Nephron progenitor cell (in vitro differentiated cells): ENCODE data around the gene RGS14.

ENCODE experiments used
- DNase-seq: peaks from one replicate; pipeline ENCODE4 v3.0.0; 2021
- H3K27ac Mint-ChIP-seq: 2 replicates; pipeline ENCODE4 v1.8.0; 2021; ENCODE audit warnings: mild to moderate bottlenecking, moderate library complexity, mixed read lengths
- H3K27me3 Mint-ChIP-seq: 2 replicates; pipeline ENCODE4 v1.8.0; 2021; ENCODE audit warnings: mild to moderate bottlenecking, low read depth, mixed read lengths; ENCODE audit not compliant: poor library complexity
- H3K36me3 Mint-ChIP-seq: 2 replicates; pipeline ENCODE4 v1.8.0; 2021; ENCODE audit warnings: low read depth, mixed read lengths
- H3K4me1 Mint-ChIP-seq: 2 replicates; pipeline ENCODE4 v1.8.0; 2021; ENCODE audit warnings: mixed read lengths
- H3K4me3 Mint-ChIP-seq: 2 replicates; pipeline ENCODE4 v1.8.0; 2021; ENCODE audit warnings: mild to moderate bottlenecking, moderate library complexity, mixed read lengths
- H3K9me3 Mint-ChIP-seq: 2 replicates; pipeline ENCODE4 v1.8.0; 2021; ENCODE audit warnings: mild to moderate bottlenecking, moderate library complexity, mixed read lengths
- TF ChIP-seq, protein P1 (sequence below): fragments of 200-600 bp; sonication (generic); IDR thresholded peaks from 2 replicates; pipeline ENCODE4 v1.5.0; 2021; ENCODE audit warnings: antibody characterized with exemption

RGS14 gene

DNA sequence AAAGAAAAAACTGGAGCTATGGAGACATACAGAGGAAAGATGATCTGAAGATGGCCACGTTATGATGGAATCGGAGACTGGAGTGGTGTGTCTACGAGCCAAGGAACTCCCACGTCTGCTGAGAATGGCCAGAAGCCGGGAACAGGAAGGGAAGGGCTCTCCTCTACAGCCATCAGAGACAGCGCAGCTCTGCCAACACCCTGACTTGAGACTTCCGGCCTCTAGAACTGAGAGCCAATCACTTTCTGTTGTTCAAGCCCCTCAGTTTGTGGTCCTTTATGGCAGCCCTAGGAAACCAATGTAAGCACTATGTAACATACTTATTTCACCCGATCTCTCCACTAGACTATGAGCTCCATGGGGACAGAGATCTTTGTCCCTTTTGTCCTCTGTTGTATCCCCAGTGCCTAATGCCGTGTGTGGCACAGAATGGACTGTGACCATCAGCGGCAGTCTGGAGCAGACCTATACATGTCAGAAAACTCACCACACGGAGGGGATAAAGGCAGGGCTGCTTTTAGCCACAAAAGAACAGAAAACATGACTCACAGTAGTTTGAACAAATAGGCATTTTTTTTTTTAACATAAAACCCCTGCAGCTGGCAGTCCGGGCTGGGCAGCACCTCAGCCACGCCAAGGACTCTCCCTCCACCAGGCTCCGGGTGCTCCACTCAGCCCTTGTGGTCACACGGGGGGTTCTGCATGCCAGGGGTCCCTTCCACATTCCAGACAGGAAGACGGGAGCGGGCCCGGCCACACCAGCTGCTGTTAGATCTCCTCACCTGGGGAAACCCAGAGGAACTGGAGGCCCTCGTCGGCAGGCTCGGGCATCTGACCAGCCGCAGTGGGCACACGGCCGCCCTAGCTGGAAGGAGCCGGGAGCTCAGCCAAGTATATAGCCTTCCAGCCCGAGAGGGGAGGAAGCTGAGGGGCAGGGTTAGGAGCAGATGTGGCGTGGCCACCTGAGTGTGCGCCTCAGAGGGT lies 29.9 kb upstream of the RGS14 start:
- Mint-ChIP-seq H3K4me1 (no peaks in the 10 kb centered on the region), H3K4me3 (no peak overlapping the region), H3K27ac (no peak overlapping the region), H3K36me3 (peaks cover 28% of the 10 kb centered on the region), H3K9me3 (no peaks in the 10 kb centered on the region), H3K27me3 (no peaks in the 10 kb centered on the region)
- TF ChIP-seq, protein P1, sequence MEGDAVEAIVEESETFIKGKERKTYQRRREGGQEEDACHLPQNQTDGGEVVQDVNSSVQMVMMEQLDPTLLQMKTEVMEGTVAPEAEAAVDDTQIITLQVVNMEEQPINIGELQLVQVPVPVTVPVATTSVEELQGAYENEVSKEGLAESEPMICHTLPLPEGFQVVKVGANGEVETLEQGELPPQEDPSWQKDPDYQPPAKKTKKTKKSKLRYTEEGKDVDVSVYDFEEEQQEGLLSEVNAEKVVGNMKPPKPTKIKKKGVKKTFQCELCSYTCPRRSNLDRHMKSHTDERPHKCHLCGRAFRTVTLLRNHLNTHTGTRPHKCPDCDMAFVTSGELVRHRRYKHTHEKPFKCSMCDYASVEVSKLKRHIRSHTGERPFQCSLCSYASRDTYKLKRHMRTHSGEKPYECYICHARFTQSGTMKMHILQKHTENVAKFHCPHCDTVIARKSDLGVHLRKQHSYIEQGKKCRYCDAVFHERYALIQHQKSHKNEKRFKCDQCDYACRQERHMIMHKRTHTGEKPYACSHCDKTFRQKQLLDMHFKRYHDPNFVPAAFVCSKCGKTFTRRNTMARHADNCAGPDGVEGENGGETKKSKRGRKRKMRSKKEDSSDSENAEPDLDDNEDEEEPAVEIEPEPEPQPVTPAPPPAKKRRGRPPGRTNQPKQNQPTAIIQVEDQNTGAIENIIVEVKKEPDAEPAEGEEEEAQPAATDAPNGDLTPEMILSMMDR, result no peak
- no peak for DNase-seq

- H3K9me3 Mint-ChIP-seq, result no peaks in the 10 kb centered on the region
- peaks cover 23% of the 10 kb centered on the region for H3K36me3 Mint-ChIP-seq
- H3K27ac Mint-ChIP-seq, result no peak overlapping the region
Observed at GRCh38 chr5:177328545-177329231, 29.0 kb upstream of the RGS14 start.

GRCh38 chr5:177329883-177330282 lies 27.8 kb upstream of the RGS14 start:
- Mint-ChIP-seq H3K4me1 (no peaks in the 10 kb centered on the region), H3K36me3 (peaks cover 21% of the 10 kb centered on the region), H3K27me3 (no peaks in the 10 kb centered on the region), H3K4me3 (no peak overlapping the region), H3K9me3 (no peaks in the 10 kb centered on the region), H3K27ac (no peak overlapping the region)
- no peak for DNase-seq
- TF ChIP-seq, protein P1, result no peak

More at GRCh38 chr5:177328545-177329231, 29.0 kb upstream of the RGS14 start:
- TF ChIP-seq, protein P1, result no peak
- no peak for DNase-seq
- Mint-ChIP-seq H3K4me1 (no peaks in the 10 kb centered on the region), H3K4me3 (no peak overlapping the region), H3K27me3 (no peaks in the 10 kb centered on the region)

DNA sequence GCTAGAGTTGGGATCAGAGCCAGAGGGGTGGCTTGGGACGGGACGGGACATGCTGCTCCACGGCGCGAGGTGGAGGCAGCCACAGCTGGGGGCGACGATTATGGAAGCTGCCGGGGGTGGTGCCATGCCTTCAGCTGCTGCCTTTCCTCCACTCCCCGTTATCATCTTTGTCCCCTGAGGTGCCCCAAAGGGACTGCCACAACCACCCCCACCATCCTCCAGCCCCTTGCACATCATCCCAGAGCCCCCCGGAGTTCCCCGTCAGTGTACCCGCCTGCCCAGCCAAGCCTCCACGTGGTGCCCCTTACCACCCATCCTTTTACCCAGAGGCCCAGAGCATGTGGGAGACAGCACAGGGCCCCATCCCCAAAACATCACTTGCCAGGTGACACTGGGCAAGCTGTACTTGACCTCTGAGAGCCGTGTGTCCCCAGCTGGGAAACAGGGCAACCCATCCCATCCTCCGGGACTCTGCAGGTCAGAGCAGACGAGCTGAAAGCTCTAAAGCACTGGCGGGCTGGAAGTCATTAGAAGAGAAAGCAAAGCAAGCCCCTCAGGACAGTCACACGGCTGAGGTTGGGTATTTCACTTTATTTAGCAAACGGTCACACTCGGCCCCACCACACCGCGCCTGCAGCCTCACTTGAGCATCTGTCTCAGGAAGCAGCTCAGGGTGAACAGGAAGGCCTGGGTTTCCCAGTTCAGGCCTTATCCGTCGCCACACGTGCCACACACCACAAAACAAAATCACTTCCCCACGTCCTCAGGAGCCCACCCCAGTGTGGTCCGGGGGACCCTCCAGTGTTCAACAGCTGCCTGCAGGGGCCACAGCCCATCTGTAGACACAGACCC lies 26.5 kb upstream of the RGS14 start:
- no peaks in the 10 kb centered on the region for H3K9me3 Mint-ChIP-seq
- DNase-seq, result no peak
- TF ChIP-seq, protein P1, result no peak
- peaks cover 3% of the 10 kb centered on the region for H3K27me3 Mint-ChIP-seq
- H3K36me3 Mint-ChIP-seq, result peaks cover 26% of the 10 kb centered on the region
- H3K4me1 Mint-ChIP-seq, result no peaks in the 10 kb centered on the region
- no peak overlapping the region for H3K4me3 Mint-ChIP-seq
- peak overlapping the region; percentile 83 for H3K27ac Mint-ChIP-seq

DNA sequence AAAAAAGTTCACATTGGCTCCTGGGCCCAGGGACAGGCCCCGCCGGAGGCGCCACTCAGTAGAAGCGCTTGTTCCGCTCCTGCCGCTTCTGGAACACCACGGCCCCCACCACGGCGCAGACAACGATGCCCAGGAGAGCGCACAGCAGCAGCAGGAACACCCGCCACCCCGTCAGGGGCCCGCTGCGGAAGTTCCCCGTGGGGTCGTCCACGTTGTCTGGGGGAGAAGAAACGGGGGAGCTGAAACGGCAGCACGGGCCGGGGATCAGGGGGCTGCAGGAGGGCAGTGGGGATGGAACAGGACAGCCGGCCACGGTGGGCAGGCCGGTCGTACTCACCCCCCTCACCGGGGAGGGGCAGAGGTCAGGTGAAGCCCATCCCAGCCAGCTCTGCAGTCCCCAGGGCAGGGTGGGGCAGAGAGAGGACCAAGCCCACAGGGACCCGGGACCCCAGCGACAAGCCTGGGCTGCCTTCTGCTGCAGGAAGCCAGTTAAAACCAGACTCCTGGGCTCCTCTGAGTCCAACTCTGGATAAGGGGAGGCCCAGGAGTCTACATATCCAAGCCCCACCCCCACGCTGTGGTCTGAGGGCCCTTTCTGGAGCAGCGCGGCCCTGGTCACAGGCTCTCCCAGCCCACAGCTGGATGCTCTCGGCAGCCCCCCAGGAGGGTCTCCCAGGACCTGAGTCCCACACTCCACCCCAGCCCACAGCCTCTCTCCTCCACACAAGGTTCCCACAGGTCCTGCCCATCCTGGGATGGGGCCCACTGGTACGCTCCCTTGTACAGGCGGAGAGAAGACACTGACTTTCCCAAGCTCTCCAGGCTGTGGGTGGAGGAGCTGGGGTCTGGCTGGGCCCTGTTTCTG lies 25.5 kb upstream of the RGS14 start:
- Mint-ChIP-seq H3K9me3 (no peaks in the 10 kb centered on the region), H3K4me1 (no peaks in the 10 kb centered on the region), H3K27ac (no peak overlapping the region), H3K27me3 (peaks cover 3% of the 10 kb centered on the region), H3K4me3 (no peak overlapping the region), H3K36me3 (peaks cover 31% of the 10 kb centered on the region)
- no peak for DNase-seq
- TF ChIP-seq, protein P1, result no peak
